ENCODE measurements around the gene RNU6-8.

RNU6-8 gene

DNA sequence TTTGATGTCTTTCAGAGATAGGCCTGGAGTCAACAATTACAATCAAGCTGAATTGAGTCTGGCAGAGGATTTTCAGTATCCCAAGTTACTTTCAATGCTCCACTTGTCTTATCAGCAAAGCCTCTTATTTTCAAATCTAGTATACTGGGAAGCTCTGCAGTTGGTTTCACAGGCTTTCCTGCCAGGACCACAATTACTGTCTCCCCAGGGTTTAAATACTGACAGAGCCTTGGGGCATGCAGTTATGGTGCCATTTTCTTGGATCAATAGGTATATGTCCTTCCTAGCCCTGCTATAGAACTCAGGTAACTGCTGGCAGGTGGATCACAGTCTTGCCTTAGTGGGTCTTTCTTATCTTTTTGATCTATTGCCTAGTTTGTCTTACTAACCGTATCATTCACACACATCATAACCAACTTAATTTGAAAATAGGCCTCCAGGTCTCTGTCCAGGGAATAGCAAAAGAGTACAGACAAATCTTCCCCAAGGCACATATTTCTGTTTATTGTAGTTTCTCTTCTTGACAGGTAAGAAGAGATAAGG lies 22.4 kb upstream of the RNU6-8 start:
- DNase-seq (ENCODE audit: low read depth): no peak
- H3K4me3 ChIP-seq (ENCODE audit: low read depth, low read length): no peak overlapping the region
- TF ChIP-seq, protein P1, sequence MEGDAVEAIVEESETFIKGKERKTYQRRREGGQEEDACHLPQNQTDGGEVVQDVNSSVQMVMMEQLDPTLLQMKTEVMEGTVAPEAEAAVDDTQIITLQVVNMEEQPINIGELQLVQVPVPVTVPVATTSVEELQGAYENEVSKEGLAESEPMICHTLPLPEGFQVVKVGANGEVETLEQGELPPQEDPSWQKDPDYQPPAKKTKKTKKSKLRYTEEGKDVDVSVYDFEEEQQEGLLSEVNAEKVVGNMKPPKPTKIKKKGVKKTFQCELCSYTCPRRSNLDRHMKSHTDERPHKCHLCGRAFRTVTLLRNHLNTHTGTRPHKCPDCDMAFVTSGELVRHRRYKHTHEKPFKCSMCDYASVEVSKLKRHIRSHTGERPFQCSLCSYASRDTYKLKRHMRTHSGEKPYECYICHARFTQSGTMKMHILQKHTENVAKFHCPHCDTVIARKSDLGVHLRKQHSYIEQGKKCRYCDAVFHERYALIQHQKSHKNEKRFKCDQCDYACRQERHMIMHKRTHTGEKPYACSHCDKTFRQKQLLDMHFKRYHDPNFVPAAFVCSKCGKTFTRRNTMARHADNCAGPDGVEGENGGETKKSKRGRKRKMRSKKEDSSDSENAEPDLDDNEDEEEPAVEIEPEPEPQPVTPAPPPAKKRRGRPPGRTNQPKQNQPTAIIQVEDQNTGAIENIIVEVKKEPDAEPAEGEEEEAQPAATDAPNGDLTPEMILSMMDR (IDR thresholded peaks at IDR 0.05; ENCODE audit: insufficient read depth, low read depth, low read length, missing control alignments): no peak

DNA sequence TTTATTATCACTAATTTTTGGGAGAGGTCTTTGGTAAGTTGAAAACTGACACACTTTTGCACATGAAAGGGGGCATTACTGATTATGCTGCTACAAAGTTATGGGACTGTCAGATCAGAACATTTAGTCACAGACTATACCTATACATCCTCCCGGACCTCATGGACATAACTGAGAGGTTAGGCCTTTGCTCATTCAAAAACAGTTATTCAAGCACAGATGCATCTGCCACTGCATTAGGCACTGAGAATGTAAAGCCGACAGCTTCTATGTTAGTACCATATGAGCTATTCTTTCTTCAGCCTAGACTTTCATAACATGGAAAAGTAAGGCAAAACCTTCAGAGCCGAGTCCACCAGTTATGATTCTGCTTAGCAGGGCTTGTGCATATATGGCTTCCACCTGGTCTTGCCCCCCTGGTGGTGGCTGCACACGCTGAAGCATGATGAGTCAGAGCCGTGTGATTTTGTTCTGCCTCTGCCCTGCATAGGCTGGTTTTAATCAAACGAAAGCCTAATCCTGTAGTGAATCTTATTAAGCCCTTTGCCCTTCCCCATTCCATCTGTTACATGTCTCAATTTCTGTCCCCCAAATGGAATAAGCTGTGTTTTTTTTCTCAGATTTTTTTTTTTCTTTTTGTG lies 21.8 kb upstream of the RNU6-8 start:
- TF ChIP-seq, protein P1 (IDR thresholded peaks at IDR 0.05; ENCODE audit: insufficient read depth, low read depth, low read length, missing control alignments): no peak
- peak; percentile 29 for DNase-seq (ENCODE audit: low read depth)
- no peak overlapping the region for H3K4me3 ChIP-seq (ENCODE audit: low read depth, low read length)

DNA sequence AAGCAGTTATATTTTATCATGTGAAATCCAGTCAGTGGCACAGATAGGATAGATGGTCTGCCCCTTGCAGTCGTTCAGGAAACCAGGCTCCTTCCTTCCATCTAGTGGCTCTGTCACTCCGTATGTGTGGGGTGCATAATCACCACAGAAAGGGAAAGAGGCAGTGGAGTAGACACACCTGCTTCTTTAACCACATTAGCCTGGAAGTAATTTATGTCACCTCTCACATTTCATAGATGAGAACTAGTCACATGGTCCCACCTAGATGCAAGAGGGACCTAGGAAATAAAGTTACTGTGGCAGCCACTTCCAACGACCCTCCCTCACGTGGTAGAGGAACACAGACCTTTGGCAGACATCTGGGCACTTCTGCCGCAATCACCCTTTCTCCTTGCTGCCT lies 14.2 kb upstream of the RNU6-8 start:
- DNase-seq (ENCODE audit: low read depth): peak; percentile 46
- TF ChIP-seq, protein P1 (IDR thresholded peaks at IDR 0.05; ENCODE audit: insufficient read depth, low read depth, low read length, missing control alignments): no peak
- no peak overlapping the region for H3K4me3 ChIP-seq (ENCODE audit: low read depth, low read length)

DNA sequence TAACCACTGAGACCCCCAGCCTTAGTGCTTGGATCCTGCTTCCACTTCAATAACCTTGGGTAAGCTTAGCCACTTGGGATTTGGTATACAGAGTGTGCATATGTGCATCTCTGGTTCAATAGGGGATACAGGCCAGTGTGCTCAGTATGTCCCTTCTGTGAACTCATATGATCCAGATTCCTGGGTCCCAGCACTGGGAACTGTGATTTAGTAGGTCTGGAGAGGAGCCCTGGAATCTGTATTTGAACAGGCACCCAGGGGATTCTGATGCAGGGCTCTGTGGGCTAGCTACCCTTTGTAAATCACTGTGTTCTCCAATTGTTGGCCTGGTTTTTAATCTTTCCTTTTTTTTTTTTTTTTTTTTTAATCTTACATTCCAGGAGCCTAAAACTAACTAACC lies 9.8 kb upstream of the RNU6-8 start:
- no peak for DNase-seq (ENCODE audit: low read depth)
- no peak overlapping the region for H3K4me3 ChIP-seq (ENCODE audit: low read depth, low read length)
- TF ChIP-seq, protein P1 (IDR thresholded peaks at IDR 0.05; ENCODE audit: insufficient read depth, low read depth, low read length, missing control alignments): no peak

DNA sequence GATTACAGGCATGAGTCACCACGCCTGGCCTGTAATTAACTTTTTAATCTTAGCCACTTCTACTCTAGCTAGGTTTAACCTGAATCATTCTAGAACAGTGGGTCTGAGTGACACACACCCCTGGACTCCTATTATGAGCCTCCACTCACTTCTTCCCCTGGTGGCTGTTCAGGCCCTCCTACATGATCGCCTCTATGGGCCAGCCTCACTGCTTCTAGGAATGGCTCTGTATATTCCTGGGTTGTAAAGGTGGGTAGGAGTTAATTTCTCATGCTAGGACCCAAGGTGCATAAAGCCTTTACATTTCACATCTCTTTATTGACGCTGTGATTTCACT lies 8.0 kb upstream of the RNU6-8 start:
- no peak overlapping the region for H3K4me3 ChIP-seq (ENCODE audit: low read depth, low read length)
- TF ChIP-seq, protein P1 (IDR thresholded peaks at IDR 0.05; ENCODE audit: insufficient read depth, low read depth, low read length, missing control alignments): no peak
- no peak for DNase-seq (ENCODE audit: low read depth)

DNA sequence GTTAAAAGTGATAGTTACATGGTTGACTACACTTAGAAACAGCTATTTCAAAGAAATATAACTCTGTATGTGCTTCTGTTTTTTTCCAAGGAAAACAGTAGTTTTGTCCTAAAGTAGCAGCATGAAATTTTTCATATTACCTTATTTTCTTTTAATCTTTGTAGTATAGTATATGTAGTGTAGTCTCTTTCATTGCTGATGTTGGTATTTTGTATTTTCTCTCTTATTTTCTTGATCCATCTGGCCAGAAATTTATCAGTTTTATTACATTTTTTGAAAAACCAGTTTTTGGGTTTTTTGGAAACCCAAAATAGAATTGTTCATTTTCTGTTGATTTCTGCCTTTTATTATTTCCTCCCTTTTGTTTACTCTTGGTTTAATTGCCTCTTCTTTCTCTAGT lies 6.4 kb upstream of the RNU6-8 start:
- TF ChIP-seq, protein P1 (IDR thresholded peaks at IDR 0.05; ENCODE audit: insufficient read depth, low read depth, low read length, missing control alignments): no peak
- no peak for DNase-seq (ENCODE audit: low read depth)
- H3K4me3 ChIP-seq (ENCODE audit: low read depth, low read length): no peak overlapping the region

DNA sequence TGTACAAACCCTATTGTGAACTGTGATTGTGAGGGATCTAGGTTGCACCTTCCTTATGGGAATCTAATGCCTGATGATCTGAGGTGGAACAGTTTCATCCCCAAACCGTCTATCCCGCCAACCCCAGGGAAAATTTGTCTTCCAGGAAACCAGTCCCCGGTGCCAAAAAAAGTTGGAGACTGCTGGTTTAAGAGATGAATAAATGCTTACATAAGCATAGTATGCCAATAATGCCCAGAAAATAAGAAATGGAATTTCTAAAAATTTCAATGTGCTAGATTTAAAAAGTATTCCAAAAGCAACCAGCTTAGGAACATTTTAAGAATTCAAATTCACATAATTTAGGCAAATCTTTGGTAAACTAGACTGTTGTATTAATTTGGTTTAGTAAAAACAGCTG lies 5.4 kb upstream of the RNU6-8 start:
- no peak for DNase-seq (ENCODE audit: low read depth)
- no peak overlapping the region for H3K4me3 ChIP-seq (ENCODE audit: low read depth, low read length)
- TF ChIP-seq, protein P1 (IDR thresholded peaks at IDR 0.05; ENCODE audit: insufficient read depth, low read depth, low read length, missing control alignments): no peak
